NCI-H146 treated with DMSO at 0.1 percent for 48 hours (cell line): ENCODE data around the gene ANO2.
"Not testable (repeated sequence)": the region's sequence is repeated elsewhere in the genome, so short reads cannot be mapped to it uniquely, and the experiment has no call there.

ENCODE experiments used
- DNase-seq: peaks from one replicate; lab custom pipeline; 2025; ENCODE audit not compliant: unreplicated experiment; lab: John Stamatoyannopoulos, UW

ANO2 gene

DNA sequence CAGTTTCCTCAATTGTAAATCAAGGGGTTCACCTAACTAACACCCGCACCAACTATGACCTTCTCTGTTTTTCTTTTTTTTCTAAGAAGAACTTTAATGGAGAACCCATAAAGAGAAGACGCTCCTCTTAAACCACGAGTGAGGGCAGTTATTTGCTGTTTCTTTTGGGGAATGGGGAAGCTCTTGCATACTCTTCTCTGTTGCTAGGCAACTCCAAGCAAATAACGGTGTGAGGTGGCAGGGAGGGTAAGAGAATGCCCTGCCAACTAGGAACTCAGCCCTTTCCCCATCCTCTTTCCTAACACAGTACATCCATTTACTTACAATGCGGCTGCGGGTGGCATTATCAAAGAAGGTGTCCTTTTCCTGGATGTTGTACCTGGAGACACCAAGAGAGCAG lies 114.9 kb downstream of the ANO2 start:
- DNase-seq: no peak

DNA sequence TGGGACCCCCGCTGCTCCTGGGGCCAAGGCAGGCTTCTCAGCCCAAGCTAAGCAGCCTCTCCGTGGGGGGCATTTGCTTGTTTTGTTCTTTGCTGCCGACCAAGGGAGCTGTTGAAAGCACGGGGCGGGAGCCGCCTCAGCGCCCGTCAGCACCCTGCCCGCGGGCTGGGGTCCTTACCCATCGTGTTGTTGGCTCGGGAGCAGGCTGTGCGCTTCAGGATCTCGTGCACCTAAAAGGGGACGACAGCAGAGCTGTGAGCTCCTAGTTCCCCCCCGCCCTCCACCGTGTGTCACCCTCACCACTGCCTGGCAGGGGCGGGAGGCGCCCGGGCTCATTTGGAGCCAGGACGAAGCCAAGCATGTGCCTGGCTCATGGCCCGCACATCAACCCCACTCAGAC lies 117.5 kb downstream of the ANO2 start:
- no peak for DNase-seq

DNA sequence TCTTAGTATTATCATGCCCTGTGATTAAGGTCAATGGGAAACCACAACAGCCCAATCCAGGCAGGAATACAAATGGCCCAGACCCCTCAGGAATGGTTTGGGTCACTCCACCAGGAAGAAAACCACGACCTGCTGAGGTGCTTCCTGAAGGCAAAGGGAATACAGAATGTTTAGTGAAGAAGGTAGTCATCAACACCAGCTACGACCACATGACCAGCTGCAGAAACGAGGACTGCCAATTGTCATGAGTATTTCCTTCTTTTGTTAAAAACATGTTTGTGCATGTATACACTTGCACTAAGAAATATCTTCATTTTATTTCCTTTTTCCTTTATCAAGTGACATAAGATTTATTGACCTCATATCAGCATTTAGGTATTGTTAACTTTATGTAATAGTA lies 119.3 kb downstream of the ANO2 start:
- DNase-seq: not testable (repeated sequence)

DNA sequence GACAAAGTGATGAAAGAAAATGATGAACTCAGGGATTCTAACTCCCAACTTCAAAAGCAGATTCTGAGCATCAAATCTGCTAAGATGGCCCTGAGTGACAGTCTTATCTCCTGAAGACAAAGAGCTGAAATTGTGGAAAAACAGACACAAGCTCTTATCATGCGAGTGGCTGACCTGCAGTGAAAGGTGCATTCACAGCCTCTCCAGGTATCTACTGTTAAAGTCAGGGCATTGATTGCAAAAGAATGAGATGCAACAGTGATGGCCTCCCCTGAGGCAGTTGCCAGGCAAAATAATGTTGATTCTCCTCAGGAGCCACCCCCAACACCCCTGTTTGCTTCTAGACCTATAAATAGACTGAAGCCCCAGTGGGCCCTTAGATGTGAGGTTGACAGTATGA lies 126.2 kb downstream of the ANO2 start:
- DNase-seq: not testable (repeated sequence)

DNA sequence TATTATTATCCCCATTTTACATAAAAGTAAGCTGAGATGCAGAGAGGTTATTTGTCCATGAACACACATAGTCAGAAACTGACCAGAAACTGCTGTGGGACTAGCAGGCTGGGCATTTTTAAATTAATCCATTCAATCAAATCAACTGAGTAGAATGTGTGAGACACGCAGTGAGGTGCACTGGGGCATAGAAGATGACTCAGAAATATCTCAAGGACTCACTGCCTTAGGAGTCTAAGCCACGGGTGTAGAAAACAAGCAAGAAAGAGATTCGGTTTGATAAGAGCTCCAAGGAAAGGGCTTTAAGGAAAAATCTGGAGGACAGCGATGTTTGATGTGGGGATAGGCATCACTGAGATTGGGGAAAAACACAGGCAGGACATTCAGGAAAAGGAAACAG lies 127.8 kb downstream of the ANO2 start:
- no peak for DNase-seq

DNA sequence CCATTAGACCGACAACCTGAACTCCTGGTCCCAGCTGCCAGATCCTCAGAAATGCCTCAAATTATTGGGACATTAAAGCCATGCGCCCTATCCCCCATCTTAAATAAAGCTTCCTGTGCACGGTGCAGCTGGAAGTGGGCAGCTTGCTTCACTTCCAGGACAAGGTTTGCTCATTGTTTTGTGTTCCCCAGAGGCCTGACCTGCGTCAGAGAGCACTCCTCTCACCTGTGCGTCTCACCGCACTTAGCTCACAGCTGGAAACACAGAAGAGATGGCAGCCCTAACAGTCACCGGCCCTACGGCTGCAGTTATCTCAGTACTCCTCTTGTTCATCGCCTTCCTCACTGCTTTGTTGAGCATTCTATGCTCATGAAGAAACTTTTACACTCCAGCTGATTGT lies 135.5 kb downstream of the ANO2 start:
- DNase-seq: no peak

DNA sequence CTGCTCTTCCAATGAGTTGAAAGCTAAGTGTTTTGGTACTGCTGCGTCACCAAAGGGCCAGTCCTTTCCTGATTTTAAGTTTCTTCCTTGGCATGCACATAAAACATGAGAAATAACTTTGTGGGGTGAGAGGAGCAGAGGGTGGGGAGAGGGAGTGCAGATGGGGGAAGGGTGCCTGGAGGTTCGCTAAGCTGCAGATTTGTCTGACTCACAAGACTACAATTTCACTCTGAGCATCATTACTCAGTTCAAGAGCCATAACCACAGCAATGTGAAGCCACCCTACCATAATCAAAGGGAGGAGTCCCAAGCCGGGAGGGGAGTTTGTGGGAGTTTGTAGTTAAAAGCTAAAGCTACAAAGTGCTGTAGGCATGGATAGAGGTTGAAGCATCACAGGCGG lies 136.1 kb downstream of the ANO2 start:
- no peak for DNase-seq

DNA sequence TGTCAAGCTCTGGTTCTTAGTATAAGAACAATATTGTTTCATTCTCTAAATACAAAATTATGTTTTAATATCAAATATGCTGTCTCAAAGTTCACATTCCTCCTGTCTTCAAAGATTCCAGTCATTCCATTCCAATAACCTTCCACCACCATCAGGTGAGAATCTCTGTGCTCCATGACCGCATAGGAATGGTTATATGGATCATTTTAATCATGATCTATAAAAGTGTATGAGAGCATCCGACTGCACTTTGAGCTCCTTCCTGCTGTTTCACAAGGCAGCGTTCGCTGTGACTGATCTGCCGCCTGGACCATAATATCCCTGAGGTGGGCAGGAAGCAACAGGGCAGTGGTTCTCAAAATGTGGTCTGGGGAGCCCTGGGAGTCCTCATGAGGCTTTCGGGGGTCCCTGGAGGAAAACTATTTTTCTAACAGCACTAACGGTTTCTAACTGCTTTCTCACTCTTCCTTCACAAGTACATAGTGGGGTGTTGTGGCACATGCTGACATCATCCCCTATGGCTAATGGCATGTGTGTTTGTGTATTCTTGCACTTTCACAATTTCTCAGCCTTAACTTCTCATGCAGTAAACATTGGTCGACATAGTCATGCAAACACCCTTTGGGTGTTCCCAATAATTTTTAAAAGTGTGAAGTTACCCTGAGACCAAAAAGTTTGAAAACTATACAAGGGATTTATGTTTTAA lies 137.4 kb downstream of the ANO2 start:
- DNase-seq: no peak

DNA sequence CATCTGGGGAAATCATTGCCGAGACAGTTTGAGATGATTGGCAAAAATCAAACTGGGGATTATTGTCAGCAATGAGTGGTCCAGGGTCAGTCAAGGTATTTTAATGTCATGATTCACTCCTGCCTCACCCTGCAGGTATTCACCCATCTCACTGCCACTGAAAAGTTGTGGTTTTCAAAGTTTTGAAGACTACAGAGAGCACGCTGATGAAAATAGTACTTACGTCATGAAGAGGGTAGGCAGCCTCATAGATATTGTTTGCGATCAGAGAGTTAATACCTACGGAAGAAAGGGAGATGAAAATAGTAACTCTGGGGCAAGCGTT lies 138.0 kb downstream of the ANO2 start:
- DNase-seq: no peak

DNA sequence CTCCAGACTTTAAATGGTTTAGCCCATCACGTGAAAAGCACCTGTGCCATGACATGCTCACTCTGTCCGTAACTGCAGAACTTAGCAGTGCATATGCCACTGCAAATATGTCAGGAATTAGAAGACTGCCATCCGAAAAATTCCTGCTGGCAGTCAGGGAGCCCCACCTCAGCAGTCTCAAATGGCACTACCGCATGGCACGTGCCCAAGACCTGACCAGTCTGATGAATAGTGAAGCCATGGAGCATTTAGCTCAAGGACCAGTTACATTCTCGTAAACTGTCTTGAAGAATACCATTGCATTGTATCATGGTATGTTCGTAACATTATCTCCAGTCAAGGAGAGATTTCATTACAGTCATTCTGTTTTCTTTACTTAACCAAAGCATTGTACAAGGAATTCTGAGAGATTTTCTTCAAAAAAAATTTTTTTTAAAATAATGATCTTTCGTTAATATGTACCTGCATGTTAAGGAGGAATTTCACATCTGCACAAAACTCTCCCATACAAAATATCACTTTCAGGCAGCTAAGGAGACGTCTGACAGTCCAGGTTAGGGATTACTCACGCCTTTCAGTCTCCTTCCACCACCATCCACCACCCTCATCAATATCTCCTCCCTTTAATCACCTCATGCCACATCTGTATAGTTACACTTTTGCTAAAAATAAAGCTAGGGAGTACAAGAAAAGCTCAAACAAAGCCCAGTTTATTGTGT lies 138.5 kb downstream of the ANO2 start:
- no peak for DNase-seq

DNA sequence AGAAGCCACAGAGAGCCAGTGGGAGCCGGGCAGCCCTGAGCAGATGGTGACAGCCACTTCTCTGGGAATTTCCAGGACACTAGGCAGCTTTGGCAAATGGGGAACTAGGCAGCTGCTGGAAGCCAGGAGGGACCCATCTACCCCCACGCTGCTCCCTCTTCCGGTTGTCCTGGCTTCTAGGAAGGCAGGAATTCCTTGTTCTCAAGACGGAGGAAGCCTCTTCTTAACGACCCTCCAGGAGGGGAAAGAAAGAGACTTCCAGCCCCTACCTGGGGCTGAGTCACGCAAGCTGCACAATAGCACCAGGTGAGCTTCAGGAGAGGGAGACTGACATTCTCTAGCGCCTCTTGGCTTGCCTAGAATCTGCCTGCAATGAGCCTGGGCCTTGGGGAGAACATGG lies 141.5 kb downstream of the ANO2 start:
- DNase-seq: no peak

DNA sequence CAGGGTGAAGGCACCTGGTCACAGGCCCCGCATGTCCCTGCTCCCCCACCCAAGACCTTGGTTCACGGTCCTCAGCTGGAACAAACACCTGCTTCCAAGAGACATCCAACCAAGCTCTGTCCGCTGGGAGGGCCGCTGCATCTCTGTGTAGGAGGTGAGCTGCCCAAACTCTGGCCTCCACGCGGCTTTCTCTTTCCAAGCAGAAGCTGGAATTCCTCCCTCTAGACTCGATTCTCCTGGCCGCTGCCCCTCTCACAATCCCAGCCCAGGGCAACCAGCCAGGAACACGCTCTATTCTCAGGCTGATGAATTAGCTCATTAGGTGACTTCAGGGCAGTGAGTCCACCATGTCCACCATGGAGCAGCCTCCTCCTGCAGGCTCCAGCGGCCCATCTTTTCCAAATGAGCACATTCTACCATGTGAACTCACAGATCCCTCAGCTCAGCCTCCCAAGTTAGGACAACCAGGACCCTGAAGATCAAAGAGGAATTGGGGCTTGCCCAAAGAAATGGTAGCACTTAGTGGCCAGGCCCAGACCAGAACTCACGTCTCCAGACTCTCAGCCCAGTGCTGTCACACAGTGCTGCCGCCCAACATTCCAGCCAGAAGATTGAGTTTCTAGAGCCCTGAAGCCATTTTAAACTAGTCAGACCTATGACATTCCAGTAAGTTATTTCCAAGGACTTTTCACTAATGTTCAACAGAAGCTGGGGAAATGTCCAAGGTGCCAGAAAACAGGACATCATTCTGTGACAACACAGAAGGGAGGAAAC lies 146.6 kb downstream of the ANO2 start:
- no peak for DNase-seq

DNA sequence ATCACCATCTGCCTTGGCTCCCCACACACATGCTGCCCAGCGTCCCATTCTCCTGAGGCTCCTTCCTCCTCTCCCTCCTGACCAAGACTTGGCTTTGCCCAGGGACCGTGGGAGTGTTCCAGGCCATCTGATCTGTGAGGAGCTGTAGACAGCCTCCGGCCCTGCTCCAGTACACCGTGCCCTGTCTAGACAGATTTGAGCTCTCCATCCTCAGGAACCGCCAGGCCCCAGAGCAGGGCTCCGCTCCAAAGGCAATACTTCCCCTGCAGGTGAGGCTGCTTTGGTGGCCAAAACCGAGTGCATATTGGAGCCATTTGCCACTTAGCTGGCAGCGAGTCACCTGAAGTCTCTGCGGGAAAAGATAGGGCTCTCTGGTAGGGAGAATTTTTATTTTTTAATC lies 147.4 kb downstream of the ANO2 start:
- no peak for DNase-seq

DNA sequence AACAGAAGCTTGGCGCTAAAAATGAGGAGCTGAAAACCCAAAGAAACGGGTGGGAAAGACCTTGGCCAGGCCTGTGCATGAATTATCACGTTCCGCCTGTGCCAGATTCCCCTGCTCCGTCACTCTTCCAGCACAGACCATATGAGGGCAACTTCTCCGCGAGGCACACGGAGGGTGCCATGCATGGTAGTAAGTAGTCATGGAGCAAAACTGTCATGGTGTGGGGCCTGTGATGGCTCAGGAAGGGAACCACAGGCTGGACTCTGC lies 148.2 kb downstream of the ANO2 start:
- DNase-seq: no peak

DNA sequence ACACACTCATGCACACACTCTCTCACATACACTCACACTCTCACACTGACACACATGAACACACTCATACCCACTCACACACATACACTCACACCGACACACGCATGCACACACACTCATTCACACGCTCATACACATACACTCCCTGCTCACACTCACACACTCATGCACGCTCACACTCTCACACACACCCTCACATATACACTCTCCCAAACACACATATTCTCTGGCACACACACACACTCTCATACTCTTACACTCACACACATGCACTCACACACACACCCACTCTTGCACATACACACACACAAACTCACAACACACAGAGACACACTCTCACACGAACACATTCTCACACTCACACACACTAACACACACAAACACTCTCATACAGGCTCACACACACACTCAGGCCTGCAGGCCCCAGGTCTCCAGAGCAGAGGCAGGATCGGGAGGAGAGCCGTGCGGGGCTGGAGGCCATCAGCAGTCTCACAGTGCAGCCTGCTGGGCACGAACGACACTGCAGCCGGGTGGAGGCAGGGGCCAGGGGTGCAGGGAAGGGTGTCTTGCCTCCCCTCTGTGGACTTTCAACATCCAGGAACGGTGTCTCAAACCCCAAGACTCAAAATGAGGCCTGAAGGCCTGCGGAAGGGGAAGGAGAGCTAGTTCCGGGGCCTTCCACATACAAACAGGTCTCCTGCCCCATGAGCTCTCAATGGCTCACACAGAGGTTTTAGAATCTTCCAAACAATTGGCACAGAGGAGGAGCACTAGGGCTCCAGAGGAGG lies 148.7 kb downstream of the ANO2 start:
- DNase-seq: no peak

DNA sequence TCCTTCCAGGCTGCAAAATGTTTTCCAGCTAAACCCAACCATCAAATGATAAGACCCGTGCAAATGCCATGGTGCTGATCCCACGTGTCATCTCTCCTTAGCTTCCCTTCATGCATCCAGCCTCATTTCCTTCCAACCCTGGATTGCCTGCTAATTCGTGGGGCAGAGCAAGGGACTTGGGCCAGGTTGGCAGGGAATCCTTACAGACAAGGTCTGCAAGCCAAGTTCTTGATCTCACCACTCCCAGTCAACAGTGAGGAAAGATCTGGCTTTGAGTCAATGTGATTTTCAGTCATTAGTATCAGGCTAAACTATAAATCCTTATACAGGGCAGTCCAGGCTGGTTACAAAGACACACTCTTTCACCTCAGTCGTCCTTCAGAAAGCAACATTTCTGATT lies 150.9 kb downstream of the ANO2 start:
- DNase-seq: no peak

DNA sequence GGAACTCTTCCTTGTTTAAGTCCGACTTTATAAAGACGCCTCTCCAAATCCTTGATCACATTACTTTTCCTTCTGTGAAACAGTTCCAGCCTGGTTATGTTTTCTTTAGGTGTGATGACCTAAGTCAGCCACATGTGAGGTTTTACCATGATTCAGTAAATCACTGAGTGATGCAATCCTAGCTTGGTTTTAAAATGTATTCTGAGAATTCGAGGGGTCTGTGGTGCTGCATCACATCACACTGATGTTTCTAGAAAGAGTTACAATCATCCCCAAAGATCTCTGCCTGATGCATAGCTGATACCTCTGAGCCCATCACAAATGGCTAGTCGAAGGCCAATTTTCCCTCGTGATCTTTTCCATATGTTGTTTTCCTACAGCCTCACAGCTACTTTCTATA lies 152.7 kb downstream of the ANO2 start:
- DNase-seq: no peak

DNA sequence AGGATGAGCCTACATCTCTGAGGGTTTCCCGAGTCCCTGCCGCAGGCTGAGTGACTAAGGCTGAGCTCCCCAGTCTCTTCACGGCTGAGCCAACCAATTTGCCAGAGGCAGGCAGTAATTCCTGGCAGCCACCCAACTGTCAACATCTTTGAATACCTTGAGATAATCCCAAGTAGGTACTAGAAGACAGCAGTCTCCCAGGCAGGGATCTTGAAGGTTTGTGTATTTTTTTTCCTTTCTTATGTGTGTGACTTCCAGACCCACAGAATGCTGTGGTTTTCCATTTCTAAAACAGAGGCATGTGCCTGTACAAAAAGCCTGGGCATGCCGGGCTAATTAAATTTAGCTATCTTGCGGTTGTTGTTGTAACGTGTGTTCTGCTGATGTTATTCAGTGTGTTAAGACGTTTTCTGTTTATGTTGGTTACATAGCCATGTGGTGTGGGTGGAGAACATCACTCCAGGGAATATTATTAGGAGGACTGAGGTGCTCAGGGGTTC lies 155.5 kb downstream of the ANO2 start:
- DNase-seq: no peak

DNA sequence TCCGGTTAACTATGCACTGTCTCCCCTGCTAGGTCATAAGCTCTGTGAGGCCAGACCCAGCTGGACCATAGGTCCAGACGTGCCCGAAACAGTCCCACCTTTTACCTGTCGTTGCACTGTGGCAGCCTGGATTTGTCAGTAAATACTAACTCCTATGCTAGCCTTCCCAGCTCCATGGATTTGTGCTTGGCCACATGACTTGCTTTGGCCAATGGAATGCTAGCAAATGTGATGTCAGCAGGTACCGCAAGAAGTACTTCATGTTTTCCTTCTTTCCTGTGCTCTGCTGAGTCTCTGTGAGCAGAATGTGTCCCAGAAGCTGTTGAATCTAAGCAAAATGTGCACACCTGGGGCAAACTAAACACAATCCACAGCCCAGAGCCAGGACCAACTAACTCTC lies 157.2 kb downstream of the ANO2 start:
- no peak for DNase-seq

DNA sequence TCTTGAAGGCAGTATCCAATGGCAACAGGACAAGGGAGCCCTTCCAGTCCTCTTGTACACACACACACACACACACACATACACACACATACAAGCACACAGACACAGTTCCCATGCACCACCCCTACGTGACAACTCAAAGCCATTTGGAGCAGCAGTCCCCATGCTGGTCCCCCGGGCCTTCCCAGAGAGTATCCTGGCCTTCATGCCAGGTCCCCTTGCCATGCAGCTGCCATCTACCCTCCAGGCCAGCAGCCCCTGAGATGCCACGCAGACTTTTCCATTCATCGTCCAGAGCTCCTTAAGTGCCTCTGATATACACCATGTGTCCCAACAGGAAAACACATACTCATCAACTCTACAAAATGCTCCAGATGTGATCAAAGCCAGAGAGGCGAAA lies 159.5 kb downstream of the ANO2 start:
- DNase-seq: no peak

DNA sequence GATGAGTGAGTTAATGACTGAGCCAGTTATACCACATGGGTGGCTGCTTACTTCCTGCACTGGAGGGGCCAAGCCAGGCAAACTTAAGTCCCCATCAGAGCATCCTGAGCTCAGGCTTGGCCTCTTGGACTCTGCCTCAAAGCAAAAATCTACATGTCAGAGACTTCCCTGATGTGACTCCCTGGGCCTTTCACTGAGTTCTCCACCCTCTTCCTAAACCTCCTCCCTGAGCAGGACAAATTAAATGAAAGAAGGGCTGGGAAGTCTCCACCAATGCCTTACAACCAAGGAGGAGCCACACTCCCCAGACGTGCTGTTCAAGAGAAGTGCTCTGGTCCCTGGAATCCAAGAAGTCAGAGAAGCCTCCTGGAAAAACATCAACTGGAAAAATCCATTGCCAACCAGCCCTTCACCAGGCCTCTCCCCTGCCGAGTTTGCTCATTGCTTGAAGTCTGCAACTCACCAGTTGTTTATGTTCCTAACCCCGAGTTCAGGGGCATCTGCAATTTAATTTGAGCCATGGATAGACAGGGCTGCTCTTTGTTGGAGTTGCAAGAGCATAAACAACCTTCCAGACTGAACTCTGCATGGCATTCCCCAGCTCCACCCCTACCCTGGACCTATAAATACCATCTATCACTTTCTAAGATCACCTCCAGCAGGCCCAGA lies 160.5 kb downstream of the ANO2 start:
- DNase-seq: no peak
